GM12878 (cell line): ENCODE measurements around the gene SELENOS. TPM values are rescaled to one million over a fixed set of nuclear protein-coding genes. Genes with fewer than 3 reads are reported as not detected.

Experiments used
- CREB1 ChIP-seq: IDR thresholded peaks from 2 replicates; pipeline ENCODE4 v1.6.1; 2012; ENCODE audit warnings: low read depth, mild to moderate bottlenecking, inconsistent platforms
- EGR1 ChIP-seq, 2 experiments: IDR thresholded peaks; 1 replicate in 1 of 2; 2 replicates in 1 of 2; pipeline ENCODE4 v1.6.1; 2011 to 2012; ENCODE audit warnings: low read depth in 2 of 2, low read length in 2 of 2, borderline replicate concordance in 1 of 2, mild to moderate bottlenecking in 1 of 2, moderate library complexity in 1 of 2
- ETV6 ChIP-seq, 2 experiments: fragments of 450-650 bp in 1 of 2; IDR thresholded peaks in 1 of 2; conservative IDR thresholded peaks in 1 of 2; 2 replicates each; pipeline ENCODE4 v1.6.1; 2014; ENCODE audit warnings: antibody characterized with exemption in 1 of 2, borderline replicate concordance in 1 of 2, low read depth in 1 of 2, mild to moderate bottlenecking in 1 of 2, moderate library complexity in 1 of 2
- EZH2 ChIP-seq: IDR thresholded peaks from 2 replicates; pipeline ENCODE4 v1.6.1; 2012; ENCODE audit warnings: low read depth, mild to moderate bottlenecking, control low read depth, inconsistent platforms, low read length, borderline replicate concordance; ENCODE audit not compliant: control insufficient read depth
- GATAD2B ChIP-seq: fragments of 450-650 bp; conservative IDR thresholded peaks from 2 replicates; pipeline ENCODE4 v1.6.1; 2017; ENCODE audit warnings: low read depth, mild to moderate bottlenecking, moderate library complexity
- IKZF1 ChIP-seq: fragments of 450-650 bp; conservative IDR thresholded peaks from 2 replicates; pipeline ENCODE4 v1.6.1; 2017; ENCODE audit warnings: antibody characterized with exemption, mild to moderate bottlenecking
- MEF2A ChIP-seq: IDR thresholded peaks from 2 replicates; pipeline ENCODE4 v1.6.1; 2011; ENCODE audit warnings: low read depth, mild to moderate bottlenecking, low read length, moderate library complexity; ENCODE audit not compliant: insufficient read depth
- PAX8 ChIP-seq: fragments of 450-650 bp; IDR thresholded peaks from 2 replicates; pipeline ENCODE4 v1.6.1; 2017; ENCODE audit warnings: mild to moderate bottlenecking, moderate library complexity
- POU2F2 ChIP-seq: IDR thresholded peaks from 3 replicates; pipeline ENCODE4 v1.6.1; 2011; ENCODE audit warnings: low read depth, mild to moderate bottlenecking, low read length, borderline replicate concordance
- SIN3A ChIP-seq: IDR thresholded peaks from 2 replicates; pipeline ENCODE4 v1.6.1; 2012; ENCODE audit warnings: low read depth, low read length, improper control_type of control experiment
- SREBF2 ChIP-seq: IDR thresholded peaks from 2 replicates; pipeline ENCODE4 v1.6.1; 2012; ENCODE audit warnings: mild to moderate bottlenecking, low read length
- SUZ12 ChIP-seq: fragments of 200-600 bp; sonication (generic); IDR thresholded peaks from one replicate; pipeline ENCODE4 v1.6.1; 2018; ENCODE audit warnings: antibody characterized with exemption, mild to moderate bottlenecking; ENCODE audit not compliant: unreplicated experiment
- YY1 ChIP-seq: IDR thresholded peaks from 2 replicates; pipeline ENCODE4 v1.6.1; 2011; ENCODE audit warnings: low read depth, mild to moderate bottlenecking, low read length
- ZNF24 ChIP-seq: fragments of 450-650 bp; IDR thresholded peaks from 2 replicates; pipeline ENCODE4 v1.6.1; 2017; ENCODE audit warnings: antibody characterized with exemption, mild to moderate bottlenecking
- ZNF274 ChIP-seq: IDR thresholded peaks from one replicate; pipeline ENCODE4 v1.8.0; 2011; ENCODE audit not compliant: insufficient read length, insufficient read depth
- ZNF384 ChIP-seq: IDR thresholded peaks from 2 replicates; pipeline ENCODE4 v1.6.1; 2012; ENCODE audit warnings: low read depth, mild to moderate bottlenecking, low read length, improper control_type of control experiment, borderline replicate concordance
- ZNF622 ChIP-seq: fragments of 450-650 bp; IDR thresholded peaks from 2 replicates; pipeline ENCODE4 v1.6.1; 2017; ENCODE audit warnings: mild to moderate bottlenecking, inconsistent platforms
- polyA plus RNA-seq, 11 experiments: library from polyadenylated mRNA; depleted of rRNA in 4 of 11; unstranded in 6 of 11; stranded (reverse) in 5 of 11; fragments of >200 nt; fragmentation: Nextera tagmentation in 4 of 11; fragmentation: Illumina TruSeq in 1 of 11; extraction: Ambion mirVana in 4 of 11; extraction: Trizol in 1 of 11; gene quantifications; 1 replicate in 1 of 11; 2 replicates in 10 of 11; pipeline versions ENCODE4 v1.2.1 to v1.2.3, GENCODE V29; 2011 to 2016; ENCODE audit warnings: inconsistent platforms in 2 of 11, missing spikeins in 2 of 11, low read depth in 1 of 11
- total RNA-seq, 4 experiments: library from RNA; depleted of rRNA in 3 of 4; stranded (reverse); fragments of >200 nt in 3 of 4; fragmentation: Illumina TruSeq in 1 of 4; extraction: Trizol in 1 of 4; gene quantifications; 2 replicates each; pipeline versions ENCODE4 v1.2.1 to v1.2.3, GENCODE V29; 2013 to 2021
- TF ChIP-seq, protein P1 (sequence below): fragments of 450-650 bp; IDR thresholded peaks from 2 replicates; pipeline ENCODE4 v1.6.1; 2017; ENCODE audit warnings: antibody characterized with exemption, mild to moderate bottlenecking, moderate library complexity
- TF ChIP-seq, protein P2 (sequence below): IDR thresholded peaks from 2 replicates; pipeline ENCODE4 v1.6.1; 2012; ENCODE audit warnings: low read depth, low read length, improper control_type of control experiment
- TF ChIP-seq, protein P3 (sequence below): fragments of 450-650 bp; IDR thresholded peaks from 2 replicates; pipeline ENCODE4 v1.6.1; 2016; ENCODE audit warnings: mild to moderate bottlenecking
- TF ChIP-seq, protein P4 (sequence below): fragments of 450-650 bp; formaldehyde crosslinking; IDR thresholded peaks from 2 replicates; pipeline ENCODE4 v1.5.0; 2022; ENCODE audit warnings: mild to moderate bottlenecking, missing genetic modification characterization

SELENOS gene
- total and polyA plus RNA-seq, 10 of the 15 experiments (the other 5 are each of a cell fraction or from before 2014, with no cell fraction given) = 25.8 to 90.1 (median 37.3) TPM

DNA sequence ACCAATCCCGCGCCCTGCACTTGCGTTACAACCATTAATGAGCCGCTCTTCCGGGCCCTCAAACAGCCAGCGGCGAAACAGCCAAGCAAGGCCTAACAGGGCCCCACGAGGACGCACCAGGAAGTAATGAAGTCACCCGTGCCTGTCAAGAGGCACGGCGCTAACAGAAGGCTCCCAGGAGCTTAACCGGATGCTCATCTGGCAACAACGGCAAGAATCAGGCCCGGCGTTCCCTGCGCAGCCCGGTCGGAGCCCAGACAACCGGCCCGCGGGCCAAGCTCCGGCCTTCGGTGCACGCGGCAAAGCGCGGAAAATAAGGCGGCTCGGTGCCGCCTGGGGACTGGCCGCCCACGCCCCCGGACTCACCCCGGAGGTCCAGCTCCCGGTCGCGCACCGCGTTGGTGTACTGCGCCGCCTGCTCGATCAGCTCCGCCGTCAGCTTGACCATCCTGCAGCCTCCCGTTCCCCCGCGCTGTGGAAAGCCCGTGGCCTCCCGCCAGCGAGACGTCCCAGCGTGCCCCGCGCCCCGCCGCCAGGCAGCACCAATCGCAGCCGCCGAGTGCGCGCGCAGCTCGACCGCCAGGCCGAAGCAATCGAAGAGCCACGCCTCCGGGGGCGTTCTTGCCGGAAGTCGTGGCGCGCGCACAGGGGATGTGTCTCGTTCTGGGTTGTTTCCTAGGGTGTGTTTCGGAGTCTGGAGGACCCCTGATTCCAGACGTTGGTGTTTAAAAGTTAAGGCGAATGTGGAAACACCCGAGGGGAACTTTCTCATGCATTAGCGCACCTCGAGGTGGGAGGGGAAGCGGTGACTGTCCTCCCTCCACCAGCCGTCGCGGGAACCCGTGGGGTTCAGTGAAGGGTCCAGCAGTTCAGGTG, 17.7 kb upstream of the SELENOS start, which contains the start of gene SNRPA1 (continued):
- TF ChIP-seq, protein P1, sequence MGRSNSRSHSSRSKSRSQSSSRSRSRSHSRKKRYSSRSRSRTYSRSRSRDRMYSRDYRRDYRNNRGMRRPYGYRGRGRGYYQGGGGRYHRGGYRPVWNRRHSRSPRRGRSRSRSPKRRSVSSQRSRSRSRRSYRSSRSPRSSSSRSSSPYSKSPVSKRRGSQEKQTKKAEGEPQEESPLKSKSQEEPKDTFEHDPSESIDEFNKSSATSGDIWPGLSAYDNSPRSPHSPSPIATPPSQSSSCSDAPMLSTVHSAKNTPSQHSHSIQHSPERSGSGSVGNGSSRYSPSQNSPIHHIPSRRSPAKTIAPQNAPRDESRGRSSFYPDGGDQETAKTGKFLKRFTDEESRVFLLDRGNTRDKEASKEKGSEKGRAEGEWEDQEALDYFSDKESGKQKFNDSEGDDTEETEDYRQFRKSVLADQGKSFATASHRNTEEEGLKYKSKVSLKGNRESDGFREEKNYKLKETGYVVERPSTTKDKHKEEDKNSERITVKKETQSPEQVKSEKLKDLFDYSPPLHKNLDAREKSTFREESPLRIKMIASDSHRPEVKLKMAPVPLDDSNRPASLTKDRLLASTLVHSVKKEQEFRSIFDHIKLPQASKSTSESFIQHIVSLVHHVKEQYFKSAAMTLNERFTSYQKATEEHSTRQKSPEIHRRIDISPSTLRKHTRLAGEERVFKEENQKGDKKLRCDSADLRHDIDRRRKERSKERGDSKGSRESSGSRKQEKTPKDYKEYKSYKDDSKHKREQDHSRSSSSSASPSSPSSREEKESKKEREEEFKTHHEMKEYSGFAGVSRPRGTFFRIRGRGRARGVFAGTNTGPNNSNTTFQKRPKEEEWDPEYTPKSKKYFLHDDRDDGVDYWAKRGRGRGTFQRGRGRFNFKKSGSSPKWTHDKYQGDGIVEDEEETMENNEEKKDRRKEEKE = no peak
- TF ChIP-seq YY1 (peak; percentile 90), SREBF2 (no peak), EGR1 (IDR thresholded peaks at IDR 0.05; ENCODE audit: borderline replicate concordance in 1 of 2, low read depth in 2 of 2, low read length in 2 of 2) (peak; percentile 54 to 97), GATAD2B (peak; percentile 95), EZH2 (no peak), ZNF622 (no peak), MEF2A (peak; percentile 24; the same call in 1 of the 2 replicates), ZNF24 (peak; percentile 76), IKZF1 (peak; percentile 92), SIN3A (peak; percentile 87), PAX8 (no peak), ETV6 (conservative IDR thresholded peaks at IDR 0.05 in 1 of 2, IDR thresholded peaks at IDR 0.05 in 1 of 2; ENCODE audit: borderline replicate concordance in 1 of 2, low read depth in 1 of 2) (no peak; a peak in 1 of 4 replicates), CREB1 (peak; percentile 67; the same call in 1 of the 2 replicates), SUZ12 (no peak), ZNF274 (no peak), POU2F2 (no peak; the same call in 2 of the 3 replicates), ZNF384 (no peak)
- TF ChIP-seq, protein P2, sequence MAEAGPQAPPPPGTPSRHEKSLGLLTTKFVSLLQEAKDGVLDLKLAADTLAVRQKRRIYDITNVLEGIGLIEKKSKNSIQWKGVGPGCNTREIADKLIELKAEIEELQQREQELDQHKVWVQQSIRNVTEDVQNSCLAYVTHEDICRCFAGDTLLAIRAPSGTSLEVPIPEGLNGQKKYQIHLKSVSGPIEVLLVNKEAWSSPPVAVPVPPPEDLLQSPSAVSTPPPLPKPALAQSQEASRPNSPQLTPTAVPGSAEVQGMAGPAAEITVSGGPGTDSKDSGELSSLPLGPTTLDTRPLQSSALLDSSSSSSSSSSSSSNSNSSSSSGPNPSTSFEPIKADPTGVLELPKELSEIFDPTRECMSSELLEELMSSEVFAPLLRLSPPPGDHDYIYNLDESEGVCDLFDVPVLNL = peak; percentile 68; the same call in 1 of the 2 replicates
- TF ChIP-seq, protein P3, sequence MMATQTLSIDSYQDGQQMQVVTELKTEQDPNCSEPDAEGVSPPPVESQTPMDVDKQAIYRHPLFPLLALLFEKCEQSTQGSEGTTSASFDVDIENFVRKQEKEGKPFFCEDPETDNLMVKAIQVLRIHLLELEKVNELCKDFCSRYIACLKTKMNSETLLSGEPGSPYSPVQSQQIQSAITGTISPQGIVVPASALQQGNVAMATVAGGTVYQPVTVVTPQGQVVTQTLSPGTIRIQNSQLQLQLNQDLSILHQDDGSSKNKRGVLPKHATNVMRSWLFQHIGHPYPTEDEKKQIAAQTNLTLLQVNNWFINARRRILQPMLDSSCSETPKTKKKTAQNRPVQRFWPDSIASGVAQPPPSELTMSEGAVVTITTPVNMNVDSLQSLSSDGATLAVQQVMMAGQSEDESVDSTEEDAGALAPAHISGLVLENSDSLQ = peak; percentile 36; the same call in 1 of the 2 replicates
- TF ChIP-seq, protein P4, sequence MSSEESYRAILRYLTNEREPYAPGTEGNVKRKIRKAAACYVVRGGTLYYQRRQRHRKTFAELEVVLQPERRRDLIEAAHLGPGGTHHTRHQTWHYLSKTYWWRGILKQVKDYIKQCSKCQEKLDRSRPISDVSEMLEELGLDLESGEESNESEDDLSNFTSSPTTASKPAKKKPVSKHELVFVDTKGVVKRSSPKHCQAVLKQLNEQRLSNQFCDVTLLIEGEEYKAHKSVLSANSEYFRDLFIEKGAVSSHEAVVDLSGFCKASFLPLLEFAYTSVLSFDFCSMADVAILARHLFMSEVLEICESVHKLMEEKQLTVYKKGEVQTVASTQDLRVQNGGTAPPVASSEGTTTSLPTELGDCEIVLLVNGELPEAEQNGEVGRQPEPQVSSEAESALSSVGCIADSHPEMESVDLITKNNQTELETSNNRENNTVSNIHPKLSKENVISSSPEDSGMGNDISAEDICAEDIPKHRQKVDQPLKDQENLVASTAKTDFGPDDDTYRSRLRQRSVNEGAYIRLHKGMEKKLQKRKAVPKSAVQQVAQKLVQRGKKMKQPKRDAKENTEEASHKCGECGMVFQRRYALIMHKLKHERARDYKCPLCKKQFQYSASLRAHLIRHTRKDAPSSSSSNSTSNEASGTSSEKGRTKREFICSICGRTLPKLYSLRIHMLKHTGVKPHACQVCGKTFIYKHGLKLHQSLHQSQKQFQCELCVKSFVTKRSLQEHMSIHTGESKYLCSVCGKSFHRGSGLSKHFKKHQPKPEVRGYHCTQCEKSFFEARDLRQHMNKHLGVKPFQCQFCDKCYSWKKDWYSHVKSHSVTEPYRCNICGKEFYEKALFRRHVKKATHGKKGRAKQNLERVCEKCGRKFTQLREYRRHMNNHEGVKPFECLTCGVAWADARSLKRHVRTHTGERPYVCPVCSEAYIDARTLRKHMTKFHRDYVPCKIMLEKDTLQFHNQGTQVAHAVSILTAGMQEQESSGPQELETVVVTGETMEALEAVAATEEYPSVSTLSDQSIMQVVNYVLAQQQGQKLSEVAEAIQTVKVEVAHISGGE (CRISPR knock-in tag) = no peak
